GM19035 (cell line): ENCODE measurements around the gene APLP2.
"Not testable (repeated sequence)": the region's sequence is repeated elsewhere in the genome, so short reads cannot be mapped to it uniquely, and the experiment has no call there.

ENCODE experiments used
- ATAC-seq: cut with Tn5 transposase; IDR thresholded peaks from one replicate; pipeline ENCODE4 v1.9.1; 2021; ENCODE audit not compliant: unreplicated experiment

Gene APLP2

DNA sequence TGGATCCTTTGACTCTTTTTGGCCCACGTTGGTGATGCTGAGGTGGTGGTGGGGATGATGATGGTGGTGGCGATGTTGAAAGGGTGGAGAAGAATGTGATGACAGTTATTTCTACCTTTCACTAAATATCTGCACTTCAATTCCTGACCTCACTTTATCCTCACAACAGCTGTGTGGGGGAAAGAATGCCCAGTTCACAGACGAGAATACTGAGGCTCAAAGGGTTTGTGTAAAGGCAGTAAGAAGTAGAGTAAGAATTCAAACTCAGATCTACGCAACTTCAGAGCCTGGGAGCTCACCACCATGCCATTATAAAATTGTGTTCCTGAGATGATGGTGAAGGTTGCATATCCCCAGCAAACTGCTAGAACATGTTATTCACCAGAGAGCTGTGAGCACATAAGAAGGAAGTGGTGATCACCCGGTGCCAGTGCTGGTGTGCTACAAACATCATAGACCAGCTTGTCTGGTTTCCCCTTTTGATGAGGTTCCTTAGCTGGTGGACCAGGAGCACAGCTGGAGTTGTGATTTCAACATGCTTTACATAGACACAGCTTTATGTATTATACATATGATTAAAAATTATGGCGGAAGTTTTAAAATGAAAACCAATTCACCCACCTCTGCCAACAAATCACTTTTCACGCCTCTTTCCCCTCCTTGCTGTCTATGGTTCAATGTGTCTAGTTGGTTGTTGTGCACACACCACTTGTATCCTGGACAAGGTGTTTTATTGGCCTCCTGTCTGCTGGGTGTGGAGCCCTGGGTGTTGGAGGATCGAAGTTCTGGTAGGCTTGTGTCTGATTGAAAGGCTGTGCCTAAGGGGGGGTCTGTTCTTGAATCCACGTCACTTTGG lies 96.1 kb downstream of the APLP2 start:
- no peak for ATAC-seq

DNA sequence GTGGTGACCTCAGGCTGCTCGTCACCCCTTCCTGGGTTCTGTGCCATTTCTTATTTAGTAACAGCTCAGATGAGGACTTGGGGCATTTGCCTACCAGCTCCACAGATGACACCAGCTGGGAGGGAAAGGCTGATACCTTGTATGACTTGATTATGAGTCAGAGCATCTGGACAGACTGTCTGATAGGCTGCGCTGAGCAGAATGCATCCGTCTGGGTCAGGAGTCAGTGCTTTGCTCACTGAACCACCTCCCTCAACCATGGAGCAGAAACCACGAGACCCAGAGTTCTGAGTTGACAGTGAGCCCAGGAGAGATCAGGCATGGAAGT lies 96.7 kb downstream of the APLP2 start:
- peak; percentile 62 for ATAC-seq

DNA sequence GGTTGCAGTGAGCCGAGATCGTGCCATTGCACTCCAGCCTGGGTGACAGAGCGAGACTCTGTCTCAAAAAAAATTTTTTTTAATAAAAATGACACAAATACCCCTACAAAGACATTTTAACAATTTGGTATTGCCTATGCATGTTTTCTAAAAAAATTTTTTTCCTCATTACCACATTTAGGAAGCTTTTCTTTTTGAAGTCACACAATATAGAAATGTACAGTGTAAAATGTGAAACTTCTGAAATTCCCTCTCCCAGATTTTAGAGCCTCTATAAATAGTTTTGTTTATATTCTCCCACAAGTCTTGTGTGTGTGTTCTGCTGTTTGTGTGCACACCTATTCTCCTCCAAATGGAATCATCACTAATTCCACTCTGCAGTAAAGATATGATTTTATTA lies 97.5 kb downstream of the APLP2 start:
- ATAC-seq, result no peak

DNA sequence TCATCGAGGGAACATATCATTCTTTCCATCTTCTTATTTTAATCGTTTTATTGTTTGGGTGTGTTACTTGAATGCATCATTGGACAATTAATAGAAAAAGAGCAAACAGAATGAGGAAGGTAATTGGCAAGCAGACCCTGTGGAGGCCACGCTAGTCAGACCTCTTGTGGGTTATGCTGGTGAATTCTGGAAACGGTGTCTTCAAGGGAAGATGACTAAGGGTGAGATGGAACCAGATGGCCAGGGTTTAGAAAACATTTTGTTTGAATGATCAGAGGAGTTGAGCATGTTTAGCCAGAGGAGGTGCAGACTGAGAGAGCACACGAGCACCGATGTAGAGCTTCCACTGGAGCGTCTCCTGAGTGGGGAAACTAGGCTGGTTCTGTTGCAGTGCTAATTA lies 98.4 kb downstream of the APLP2 start:
- ATAC-seq, result no peak

DNA sequence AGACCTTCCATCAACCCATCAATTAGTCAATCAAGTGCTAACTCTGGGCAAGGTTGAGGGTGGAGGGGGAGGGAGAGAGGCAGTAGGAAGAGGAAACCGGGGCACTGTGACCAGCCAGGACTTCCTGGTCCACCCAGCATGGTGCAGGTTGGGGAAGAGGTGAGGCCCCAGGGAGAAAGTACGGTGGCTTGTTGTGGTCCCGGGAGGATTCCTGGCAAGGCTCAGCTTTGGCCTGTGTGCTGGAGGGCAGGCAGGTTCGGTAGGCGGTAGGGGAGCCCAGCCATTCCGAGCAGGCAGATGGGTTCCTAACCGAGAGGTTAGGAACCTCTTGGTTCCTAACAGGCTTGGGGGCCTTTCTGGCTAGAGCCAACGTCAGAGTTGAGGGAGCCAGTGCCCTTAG lies 100.7 kb downstream of the APLP2 start:
- no peak for ATAC-seq

DNA sequence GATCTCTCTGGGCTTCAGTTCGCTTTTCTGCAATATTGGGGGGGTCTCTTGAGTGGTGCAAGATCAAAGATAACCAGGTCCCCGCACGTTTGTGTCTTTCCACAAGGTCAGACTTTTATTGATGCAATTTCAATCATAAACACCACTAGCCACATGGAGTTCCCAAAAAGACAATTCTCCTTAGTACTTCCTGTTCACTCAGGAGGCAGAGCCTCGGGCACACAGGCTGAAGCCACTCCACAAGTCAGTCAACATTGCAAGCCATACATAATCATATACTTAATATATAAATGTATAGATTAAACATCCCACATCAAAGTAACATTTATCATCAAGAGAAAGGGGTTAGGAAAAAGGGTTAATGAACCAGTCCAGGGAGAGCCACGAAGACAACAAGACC lies 101.8 kb downstream of the APLP2 start:
- ATAC-seq, result no peak

DNA sequence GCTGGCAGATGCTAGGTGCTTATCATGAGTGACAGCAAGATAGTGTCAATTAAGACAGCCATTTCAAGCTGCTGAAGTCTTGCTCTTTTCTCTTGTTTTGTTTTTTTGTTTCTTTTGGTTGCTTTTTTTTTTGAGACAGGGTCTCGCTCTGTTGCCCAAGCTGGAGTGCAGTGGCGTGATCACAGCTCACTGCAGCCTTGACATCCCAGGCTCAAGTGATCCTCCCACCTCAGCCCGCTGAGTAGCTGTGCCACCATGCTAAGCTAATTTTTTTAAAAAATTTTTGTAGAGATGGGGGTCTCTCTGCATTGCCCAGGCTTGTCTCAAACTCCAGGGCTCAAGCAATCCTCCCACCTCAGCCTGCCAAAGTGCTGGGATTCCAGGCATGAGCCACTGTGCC lies 102.3 kb downstream of the APLP2 start:
- ATAC-seq, result not testable (repeated sequence)

DNA sequence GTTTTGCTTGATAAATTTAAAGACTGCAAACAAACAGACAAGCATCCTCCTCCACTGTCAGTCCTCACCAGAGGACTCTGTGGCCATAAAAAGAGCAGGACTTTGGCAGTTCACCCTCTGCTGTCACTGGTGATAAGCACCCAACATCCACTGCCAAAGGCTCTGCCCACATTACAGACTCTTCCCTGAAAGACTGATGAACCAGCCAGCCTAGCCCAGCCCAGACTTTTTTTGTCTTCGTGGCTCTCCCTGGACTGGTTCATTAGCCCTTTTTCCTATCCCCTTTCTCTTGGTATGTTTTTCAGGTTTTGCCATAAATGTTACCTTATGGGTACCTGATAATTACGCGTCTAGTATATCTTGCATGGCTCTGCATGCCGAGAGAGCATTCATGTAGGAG lies 104.9 kb downstream of the APLP2 start:
- no peak for ATAC-seq

DNA sequence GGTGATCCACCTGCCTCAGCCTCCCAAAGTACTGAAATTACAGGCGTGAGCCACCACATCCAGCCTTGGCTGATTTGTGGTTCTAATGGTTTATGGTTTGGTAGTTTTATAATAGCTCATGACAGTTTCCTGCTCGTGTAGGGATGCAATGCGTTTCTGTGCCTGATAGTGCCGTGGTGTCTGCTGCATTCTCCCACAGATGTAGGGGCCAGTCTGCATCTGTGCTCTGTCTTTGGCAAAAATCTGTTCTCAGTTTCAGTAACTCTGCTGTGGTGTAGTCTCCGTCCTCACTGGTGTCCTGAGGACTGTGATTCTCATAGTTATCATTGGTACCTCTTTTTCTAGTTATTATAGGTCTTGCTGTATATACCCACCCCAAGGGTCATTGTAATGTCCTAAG lies 106.2 kb downstream of the APLP2 start:
- no peak for ATAC-seq

DNA sequence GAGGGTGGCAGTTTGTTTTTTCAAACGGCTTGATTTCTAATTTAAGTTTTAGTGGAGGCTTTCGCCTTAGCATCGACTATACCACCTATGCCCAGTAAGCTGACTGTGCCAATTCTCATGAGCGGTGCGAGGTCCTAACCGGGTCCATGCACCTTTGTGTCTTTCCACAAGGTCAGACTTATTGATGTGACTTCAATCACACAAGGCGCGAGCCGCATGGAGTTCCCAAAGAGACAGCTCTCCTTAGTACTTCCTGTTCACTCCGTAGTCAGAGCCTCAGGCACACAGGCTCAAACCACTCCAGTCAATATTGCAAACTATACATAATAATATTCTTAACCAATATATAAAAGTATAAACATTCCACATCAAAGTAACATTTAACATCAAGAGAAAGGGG lies 108.1 kb downstream of the APLP2 start:
- ATAC-seq, result no peak

DNA sequence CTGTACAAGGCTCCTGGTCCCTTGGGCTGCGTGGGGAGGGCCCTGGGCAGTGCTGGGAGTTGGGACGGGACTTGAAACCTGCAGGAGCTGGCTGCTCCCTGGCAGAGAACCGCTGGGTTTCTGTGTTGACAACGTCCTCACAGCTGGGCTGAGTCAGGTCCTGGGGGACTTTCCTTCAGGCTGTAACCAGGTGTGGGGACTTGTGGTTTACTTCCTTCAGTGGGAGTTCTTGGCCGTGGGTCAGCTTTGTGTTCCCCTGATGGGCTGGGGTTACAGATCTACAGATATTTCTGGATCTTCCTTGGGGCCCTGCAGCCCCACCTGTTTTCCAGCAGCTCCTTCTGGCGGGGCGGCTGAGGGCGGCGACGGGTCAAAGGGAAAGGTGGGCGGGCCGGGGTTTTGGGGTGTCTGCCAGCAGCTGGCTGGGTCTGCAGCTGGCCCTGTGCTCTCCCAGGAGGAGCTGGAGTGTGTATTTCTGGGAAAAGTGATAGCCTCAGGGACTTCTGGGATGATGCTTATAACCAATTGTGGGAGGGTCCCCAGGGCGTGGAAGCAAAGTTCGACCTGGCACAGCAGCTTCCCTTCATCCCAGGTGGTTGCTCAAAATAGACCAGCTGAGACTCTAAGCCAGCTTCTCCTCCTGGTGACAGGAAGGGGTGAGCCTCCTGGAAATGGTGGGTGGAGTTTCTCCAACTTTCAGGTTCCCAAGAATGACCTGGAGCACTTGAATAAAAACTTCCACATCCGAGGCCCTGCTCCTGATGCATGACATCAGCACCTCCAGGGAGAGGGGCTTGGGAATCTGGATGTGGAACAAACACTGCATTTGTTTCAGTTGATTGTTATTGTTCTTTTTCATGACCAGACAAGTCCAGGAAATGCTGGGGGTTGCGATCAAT lies 109.0 kb downstream of the APLP2 start:
- no peak for ATAC-seq

DNA sequence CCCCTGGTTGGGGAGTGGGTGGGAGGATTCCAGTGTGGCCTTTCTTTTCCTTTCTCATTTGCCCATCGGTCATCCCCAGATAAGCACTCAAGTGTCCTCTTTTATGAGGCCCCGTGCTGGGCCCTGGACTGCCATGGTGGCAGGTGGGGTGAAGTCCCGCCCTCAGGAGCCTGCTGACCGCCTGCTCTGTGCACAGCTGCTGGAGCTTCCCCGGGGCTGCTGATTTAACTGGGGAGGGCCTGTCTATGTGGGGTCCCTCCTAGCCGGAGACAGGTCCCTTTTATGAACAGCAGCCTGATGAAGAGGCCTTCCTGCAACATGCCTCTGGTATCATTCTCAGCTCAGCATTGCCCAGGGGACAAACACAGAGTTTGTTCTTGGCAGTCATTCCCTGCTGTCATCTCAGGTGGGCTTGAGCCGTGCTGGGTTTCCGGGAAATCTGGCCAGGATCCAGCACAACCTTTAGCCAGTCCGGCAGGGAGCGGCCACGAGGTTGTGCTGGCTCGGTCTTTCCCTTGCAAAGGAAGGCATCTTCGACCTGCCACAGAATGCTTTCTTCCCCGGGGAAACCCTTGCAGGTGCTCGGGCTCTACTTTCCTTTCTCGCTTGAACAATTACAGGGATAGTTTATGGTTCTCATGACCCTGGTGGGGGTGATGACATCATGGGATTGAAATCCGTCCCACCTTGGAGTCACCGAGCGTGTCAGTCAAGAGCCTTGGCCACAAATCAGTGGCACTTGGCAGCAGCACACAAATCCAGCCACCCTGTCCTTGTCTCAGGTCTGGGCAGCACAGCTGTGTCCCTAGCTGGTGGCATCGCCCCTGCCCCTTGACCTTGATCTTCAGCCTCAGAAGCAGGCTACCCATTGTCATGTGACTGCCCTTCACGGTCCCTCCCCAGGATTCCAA lies 110.0 kb downstream of the APLP2 start:
- ATAC-seq, result no peak

DNA sequence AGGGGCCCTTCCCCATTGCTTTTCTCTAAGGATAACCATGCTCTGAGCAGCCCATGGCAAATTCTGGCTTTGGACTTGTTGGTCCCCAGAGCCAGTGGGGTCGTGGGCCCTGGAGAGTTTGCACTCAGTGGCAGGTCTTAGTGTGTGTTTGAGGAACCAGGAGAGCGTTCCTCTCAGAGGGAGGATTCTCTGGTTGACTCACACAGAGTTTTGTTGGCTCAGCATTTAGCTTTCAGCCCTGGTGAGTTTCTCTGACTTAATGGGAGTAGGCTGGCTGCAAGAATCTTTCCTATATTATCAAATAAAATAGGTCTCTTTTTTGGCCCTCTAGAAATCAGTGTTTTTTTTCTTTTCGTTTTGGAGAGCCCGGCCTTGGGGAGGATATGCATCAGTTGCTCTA lies 110.8 kb downstream of the APLP2 start:
- ATAC-seq, result no peak

DNA sequence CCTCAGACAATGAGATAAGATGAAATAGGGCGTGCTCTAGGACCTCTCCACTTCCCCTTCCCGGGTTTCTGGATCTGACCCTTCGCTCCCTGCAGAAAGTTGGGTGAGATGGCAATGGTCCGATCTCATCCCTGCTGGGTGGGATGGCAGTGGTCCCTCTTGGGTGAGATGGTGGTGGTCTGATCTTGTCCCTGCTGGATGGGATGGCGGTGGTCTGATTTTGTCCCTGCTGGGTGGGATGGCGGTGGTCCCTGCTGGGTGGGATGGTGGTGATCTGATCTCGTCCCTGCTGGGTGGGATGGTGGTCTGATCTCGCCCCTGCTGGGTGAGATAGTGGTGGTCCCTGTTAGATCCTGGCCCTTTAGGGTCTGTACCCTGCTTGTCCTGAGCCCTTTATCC lies 111.2 kb downstream of the APLP2 start:
- no peak for ATAC-seq

DNA sequence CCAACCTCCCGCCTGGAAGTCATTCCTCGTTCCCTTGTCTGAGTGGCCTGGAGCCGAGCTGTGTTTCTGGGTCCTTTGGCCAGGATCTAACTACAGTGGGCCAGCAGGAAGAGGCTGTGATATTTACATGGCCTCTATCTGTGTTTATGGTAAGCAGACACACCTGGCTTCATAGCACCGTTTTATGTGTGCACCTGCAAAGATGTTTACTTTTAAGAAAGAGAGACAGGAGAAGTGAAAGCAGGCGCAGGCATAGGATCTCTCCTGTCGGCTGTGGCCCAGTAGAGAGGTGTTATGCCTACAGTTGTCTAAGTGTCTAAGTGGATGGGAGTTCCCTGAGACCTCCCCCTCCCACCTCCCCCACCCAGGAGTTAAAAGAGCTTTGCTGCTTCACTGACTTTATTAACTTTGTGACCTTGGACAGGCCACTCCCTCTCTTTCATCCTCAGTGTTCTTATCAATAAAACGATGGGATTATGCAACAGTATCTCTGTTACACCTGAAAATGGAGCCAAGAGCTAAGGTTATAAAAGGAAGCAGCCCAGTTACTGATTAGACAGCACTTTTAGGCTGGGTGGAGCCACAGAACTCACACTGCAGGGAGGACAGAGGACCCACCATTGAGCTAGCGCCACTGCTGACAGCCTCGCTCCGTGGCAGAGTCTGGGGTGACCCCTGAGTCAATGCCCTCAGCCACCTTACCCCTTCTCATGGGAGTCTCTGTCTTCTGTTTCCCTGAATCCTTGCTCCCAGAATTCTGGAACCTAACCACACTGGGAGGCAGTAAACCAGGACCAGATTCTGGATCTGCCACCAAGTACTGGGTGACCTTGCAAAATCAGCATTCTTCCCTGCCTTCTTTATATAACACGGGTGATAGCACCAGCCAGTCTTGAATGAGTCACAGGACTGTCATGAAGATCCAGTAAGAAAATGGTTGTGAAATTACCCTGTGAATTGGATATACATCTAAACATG lies 111.9 kb downstream of the APLP2 start:
- peak; percentile 68 for ATAC-seq

DNA sequence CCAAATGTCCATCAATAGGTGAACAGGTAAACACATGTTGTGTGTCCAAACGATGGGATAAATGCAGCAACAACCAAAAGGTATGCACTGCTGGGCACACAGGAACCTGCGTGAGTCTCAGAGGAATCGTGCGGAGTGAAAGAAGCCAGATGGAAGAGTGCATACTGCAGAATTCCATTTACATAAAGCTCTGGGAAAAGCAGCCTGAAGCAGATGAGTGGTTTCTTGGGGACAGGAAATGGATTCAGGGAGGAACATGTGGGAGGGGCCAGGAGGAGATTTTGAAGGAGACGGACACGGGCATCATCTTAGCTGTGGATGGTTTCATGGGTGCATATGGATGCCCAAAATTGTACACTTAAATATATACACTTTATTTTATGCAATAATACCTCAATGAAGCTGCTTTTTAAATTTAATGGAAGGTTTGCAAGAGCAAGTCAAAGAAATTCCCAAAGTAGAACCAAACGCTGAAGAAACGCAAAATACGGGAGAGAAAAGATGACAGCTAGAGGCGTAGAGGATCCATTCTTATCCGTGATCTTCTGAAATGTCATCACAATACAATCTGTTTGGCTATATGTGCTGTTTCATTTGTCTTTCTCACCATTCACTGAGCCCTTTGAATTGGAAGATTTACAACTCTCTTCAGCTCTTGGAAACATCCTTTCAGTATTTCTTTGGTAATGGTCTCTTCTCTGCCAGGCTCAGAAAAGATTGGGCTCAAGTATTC lies 114.3 kb downstream of the APLP2 start:
- no peak for ATAC-seq

DNA sequence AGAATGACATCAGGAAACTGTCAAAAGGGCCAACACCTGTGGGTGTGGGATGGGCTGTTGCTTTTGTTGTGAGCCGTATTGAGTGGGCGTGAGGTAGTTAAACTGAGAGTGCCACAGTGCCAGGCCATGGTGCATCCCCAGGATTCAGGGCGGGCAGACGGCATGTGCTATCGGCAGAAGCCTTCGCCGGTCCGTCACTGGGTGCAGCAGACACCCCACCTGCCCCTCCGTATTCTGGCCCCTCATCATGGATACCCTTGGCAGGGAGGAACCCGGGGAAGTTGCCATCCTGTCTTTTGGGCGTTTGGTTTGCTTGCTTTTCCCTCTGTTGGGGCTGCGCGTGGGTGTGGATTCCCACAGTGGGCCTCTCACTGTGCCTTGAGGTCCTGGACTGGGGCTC lies 117.4 kb downstream of the APLP2 start:
- ATAC-seq, result no peak

DNA sequence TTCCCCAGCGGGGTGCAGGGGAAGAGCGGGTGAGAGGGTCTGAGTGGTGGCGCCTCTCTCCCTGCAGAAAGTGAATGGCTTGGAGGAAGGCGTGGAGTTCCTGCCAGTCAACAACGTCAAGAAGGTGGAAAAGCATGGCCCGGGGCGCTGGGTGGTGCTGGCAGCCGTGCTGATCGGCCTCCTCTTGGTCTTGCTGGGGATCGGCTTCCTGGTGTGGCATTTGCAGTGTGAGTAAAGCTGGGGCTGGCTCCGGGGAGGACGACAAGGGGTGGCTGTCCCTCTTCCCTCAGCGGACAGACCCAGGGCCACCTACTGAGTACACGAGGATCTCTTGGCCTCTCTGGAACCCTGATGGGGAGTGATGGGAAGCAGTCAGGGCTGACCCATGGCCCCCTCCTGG lies 118.4 kb downstream of the APLP2 start:
- no peak for ATAC-seq

DNA sequence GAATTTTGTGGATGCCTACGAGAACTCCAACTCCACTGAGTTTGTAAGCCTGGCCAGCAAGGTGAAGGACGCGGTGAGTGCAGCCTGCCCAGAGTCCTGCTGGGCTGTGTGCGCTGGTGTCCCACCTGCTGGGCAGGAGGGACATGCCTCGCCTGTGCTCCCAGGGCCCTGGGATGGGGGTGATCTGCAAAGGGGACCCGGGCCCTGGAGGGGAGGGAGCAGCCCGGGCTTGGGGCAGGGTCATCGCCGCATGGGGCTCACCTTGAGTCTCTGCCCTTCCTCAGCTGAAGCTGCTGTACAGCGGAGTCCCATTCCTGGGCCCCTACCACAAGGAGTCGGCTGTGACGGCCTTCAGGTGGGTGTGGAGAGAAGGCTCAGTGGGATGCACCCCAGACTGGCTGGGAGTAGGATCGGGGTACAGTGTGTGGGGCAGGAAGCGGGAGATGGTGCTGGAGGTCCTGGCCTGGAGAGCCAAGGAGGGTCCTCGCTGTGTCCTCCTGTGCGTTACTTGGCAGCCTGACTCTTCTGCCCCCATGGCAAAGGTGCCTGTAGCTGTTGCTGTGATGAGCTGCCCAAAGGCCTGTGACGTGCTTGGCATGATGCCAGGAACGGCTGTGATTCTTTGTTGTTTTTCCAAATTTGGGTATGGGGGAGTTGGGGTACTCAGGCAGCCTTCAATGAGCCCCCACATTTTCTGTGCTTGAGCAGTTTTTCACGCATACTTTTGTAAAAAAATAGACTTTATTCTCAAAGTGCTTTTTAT lies 119.1 kb downstream of the APLP2 start:
- no peak for ATAC-seq
